ENCODE results near the gene PITPNM3. TPM values are rescaled to one million over a fixed set of nuclear protein-coding genes. Genes with fewer than 3 reads are reported as not detected.
"Not testable (repeated sequence)": the region's sequence is repeated elsewhere in the genome, so short reads cannot be mapped to it uniquely, and the experiment has no call there.

PITPNM3 gene
- total RNA-seq, 2 experiments from 2014 or later: 0.64 to 0.77 TPM

DNA sequence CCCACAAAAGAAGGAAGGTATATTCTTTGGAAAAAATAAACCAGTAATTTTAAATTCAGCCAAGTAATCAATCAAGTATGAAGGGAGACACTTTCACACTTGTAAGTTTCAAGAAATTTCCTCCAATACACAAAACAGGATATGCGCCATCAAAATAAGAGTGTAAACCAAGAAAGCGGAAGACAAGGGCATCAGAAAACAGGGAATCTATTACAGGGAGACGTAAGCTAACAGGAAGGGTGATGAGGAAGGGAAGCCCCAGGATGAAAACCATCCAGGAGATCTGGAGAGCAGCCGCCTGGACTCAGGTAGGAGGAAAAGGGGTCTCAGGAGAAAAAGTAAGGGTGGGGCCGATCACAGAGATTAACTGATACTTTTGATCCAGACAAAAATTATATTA, 31.8 kb upstream of the PITPNM3 start:
- peaks cover 56% of the 10 kb centered on the region for H3K36me3 Mint-ChIP-seq
- no peak overlapping the region for H3K4me3 Mint-ChIP-seq
- H3K27me3 Mint-ChIP-seq: no peaks in the 10 kb centered on the region
- peaks cover 12% of the 10 kb centered on the region for H3K4me1 Mint-ChIP-seq
- POLR2A ChIA-PET: no interaction called here
- no peak for DNase-seq
- H3K27ac Mint-ChIP-seq: no peak overlapping the region
- peaks cover 5% of the 10 kb centered on the region for H3K9me3 Mint-ChIP-seq
- no peak for ATAC-seq (ENCODE audit: low read depth)

- ATAC-seq (ENCODE audit: low read depth): no peak
- H3K4me1 Mint-ChIP-seq: peaks cover 8% of the 10 kb centered on the region
- no peak overlapping the region for H3K4me3 Mint-ChIP-seq
- peaks cover 58% of the 10 kb centered on the region for H3K36me3 Mint-ChIP-seq
- POLR2A ChIA-PET: no interaction called here
- H3K27ac Mint-ChIP-seq: no peak overlapping the region
- DNase-seq: no peak
- H3K9me3 Mint-ChIP-seq: peaks cover 5% of the 10 kb centered on the region
- H3K27me3 Mint-ChIP-seq: no peaks in the 10 kb centered on the region
These were observed 31.0 kb upstream of the PITPNM3 start for GRCh38 chr17:6587310-6587709.

GRCh38 chr17:6583411-6583810, 27.1 kb upstream of the PITPNM3 start:
- peaks cover 46% of the 10 kb centered on the region for H3K36me3 Mint-ChIP-seq
- H3K4me1 Mint-ChIP-seq: no peaks in the 10 kb centered on the region
- peaks cover 5% of the 10 kb centered on the region for H3K9me3 Mint-ChIP-seq
- no peak overlapping the region for H3K4me3 Mint-ChIP-seq
- POLR2A ChIA-PET: no interaction called here
- H3K27me3 Mint-ChIP-seq: no peaks in the 10 kb centered on the region
- ATAC-seq (ENCODE audit: low read depth) (no peak), DNase-seq (no peak)
- H3K27ac Mint-ChIP-seq: no peak overlapping the region

- ATAC-seq (ENCODE audit: low read depth) (no peak), DNase-seq (no peak)
- H3K4me1 Mint-ChIP-seq: peaks cover 3% of the 10 kb centered on the region
- H3K36me3 Mint-ChIP-seq: peaks cover 41% of the 10 kb centered on the region
- POLR2A ChIA-PET: no interaction called here
- H3K9me3 Mint-ChIP-seq: peaks cover 2% of the 10 kb centered on the region
- H3K27me3 Mint-ChIP-seq: no peaks in the 10 kb centered on the region
- no peak overlapping the region for H3K27ac Mint-ChIP-seq
- H3K4me3 Mint-ChIP-seq: no peak overlapping the region
These were observed 24.3 kb upstream of the PITPNM3 start for GRCh38 chr17:6580625-6581024.

- no peaks in the 10 kb centered on the region for H3K27me3 Mint-ChIP-seq
- DNase-seq (no peak), ATAC-seq (ENCODE audit: low read depth) (no peak)
- H3K36me3 Mint-ChIP-seq: peaks cover 23% of the 10 kb centered on the region
- H3K4me3 Mint-ChIP-seq: no peak overlapping the region
- POLR2A ChIA-PET: no interaction called here
- peaks cover 14% of the 10 kb centered on the region for H3K4me1 Mint-ChIP-seq
- H3K27ac Mint-ChIP-seq: no peak overlapping the region
- H3K9me3 Mint-ChIP-seq: peaks cover 1% of the 10 kb centered on the region
These were observed 22.1 kb upstream of the PITPNM3 start for GRCh38 chr17:6578491-6578890.

DNA sequence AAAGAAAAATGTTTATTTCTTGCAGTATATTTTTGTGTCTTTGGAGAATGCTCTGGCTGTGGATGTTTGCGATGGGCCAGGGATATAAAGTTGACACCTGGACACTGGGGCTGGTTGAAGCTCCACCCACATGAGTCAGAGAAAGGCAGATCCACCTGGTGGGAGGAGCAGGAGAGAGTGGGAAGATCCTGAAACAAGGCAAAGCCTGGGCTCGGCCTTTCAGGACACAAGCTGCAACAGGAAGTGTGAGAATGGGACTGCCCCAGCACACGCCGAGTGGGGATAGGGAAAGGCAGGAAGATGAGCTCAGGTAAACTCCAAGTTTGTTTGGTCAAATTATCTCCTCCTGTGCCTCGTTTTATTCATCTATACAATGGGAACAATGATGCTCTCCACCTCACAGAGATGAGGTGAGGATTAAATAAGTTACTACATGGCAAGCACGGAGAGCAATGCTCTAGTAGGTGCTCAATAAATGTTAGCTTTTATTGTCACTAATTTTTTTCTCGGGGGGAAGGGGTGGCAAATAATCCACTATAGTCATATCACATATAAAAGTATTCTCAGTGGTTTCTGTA, 21.4 kb upstream of the PITPNM3 start:
- Mint-ChIP-seq H3K27me3 (no peaks in the 10 kb centered on the region), H3K9me3 (no peaks in the 10 kb centered on the region), H3K36me3 (peaks cover 16% of the 10 kb centered on the region), H3K4me1 (peaks cover 14% of the 10 kb centered on the region), H3K27ac (peak overlapping the region; percentile 4), H3K4me3 (no peak overlapping the region)
- POLR2A ChIA-PET: no interaction called here
- DNase-seq: no peak
- ATAC-seq (ENCODE audit: low read depth): no peak

DNA sequence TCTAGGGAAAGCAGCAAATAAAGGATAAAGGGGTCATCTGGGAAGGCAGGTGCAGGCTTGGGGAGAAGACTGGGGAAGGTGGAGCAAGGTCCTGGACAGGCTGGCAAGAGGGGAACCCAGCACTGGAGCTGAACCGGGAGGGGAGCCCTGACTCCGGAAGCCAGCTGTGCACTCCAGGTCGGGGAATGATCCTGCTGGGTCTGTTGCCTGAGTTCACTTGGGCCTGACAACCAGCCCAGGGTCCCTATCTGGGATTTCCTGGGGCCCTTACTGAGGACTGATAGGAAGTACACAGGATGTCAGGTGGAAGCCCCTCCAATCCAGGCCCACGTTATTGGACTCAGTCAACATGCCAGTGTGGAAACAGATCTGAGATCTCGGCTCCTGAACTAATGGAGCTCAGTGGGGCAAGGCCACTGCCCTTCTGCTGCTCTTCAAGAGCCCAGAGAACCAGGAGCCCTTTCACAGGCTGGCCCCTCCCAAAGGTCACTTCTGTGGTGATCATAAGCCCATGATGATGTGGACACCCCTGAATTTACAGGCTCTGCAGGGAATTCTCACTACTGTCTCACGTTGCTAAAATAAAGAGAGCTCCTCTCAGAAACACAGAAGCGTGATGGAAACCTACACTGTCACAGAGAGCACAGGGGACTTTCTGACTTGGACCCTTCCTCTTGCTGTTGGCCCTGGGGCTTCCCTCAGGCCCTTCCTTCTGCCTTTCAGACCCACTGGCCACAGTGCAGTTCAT, 19.9 kb upstream of the PITPNM3 start:
- no peaks in the 10 kb centered on the region for H3K9me3 Mint-ChIP-seq
- H3K27ac Mint-ChIP-seq: no peak overlapping the region
- POLR2A ChIA-PET: no interaction called here
- no peak overlapping the region for H3K4me3 Mint-ChIP-seq
- no peak for ATAC-seq (ENCODE audit: low read depth)
- H3K4me1 Mint-ChIP-seq: peaks cover 14% of the 10 kb centered on the region
- H3K36me3 Mint-ChIP-seq: peaks cover 8% of the 10 kb centered on the region
- no peaks in the 10 kb centered on the region for H3K27me3 Mint-ChIP-seq
- DNase-seq: no peak

DNA sequence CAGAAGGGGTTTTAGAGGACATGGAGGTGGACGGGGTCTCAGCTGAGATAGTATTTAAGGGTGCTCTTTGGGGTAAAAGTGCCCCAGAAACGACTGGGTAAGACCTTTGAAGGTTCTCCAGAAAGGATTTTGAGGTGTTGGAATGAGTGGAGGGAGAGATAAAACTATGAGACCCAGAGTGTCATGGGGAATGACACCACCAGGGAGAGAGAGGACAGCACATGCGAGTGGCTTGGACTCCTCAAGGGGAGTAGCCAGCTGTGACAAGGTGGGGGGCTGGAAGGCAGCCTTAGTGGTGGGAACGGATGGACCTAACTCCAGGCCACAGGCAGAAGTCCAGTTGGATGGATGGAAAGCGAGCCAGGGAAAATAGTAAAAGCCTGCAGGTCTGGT, 19.2 kb upstream of the PITPNM3 start:
- ATAC-seq (ENCODE audit: low read depth) (no peak), DNase-seq (no peak)
- H3K9me3 Mint-ChIP-seq: no peaks in the 10 kb centered on the region
- peaks cover 14% of the 10 kb centered on the region for H3K4me1 Mint-ChIP-seq
- H3K36me3 Mint-ChIP-seq: peaks cover 8% of the 10 kb centered on the region
- H3K27ac Mint-ChIP-seq: peak overlapping the region; percentile 80
- H3K4me3 Mint-ChIP-seq: peak overlapping the region; percentile 70
- H3K27me3 Mint-ChIP-seq: no peaks in the 10 kb centered on the region
- POLR2A ChIA-PET: no interaction called here

DNA sequence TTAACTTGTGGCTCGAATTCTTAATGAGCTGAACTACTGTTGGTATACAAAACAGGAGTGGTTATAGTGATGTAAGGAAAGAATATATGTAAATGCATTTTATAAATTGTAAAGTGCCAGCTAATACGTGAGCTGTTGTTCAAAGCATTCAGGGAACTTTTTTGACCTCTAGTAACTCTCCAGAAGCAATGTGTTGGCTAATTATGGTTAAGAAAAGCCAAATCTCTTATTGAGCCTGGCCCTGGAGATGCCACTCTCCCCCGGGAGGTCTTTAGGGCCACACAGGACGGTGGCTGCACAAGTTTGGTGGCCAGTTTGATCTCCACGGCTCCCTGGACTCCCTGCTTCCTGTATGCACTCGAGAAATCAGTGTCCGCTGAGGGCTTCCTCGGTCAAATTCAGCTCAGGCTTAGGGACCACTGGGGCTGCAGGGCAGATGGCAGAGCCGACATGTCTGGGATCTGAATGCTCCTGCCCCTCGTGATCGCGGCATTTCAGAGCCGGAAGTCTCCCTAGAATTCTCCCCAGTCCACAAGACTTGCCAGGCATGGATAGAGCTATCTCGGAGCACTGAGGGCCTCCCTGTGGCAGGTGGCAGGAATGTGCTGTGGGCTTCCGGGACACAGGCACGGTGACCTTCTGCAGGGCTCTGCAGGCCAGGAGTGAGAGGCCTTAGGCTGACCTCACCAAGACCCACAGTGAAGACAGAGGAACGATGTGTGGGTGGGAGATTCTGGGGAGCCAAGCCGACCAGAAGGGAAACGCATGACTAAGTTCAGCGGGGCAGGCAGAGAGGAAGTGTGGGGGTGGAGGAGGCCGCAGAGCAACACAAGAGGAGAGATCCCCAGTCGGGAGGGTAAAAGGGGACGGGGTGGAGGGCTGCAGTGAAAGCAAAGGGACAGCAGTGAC, 18.6 kb upstream of the PITPNM3 start:
- Mint-ChIP-seq H3K4me1 (peaks cover 14% of the 10 kb centered on the region), H3K27me3 (no peaks in the 10 kb centered on the region), H3K36me3 (peaks cover 8% of the 10 kb centered on the region), H3K9me3 (no peaks in the 10 kb centered on the region), H3K27ac (peak overlapping the region; percentile 80), H3K4me3 (peak overlapping the region; percentile 70)
- ATAC-seq (ENCODE audit: low read depth) (peak; percentile 83), DNase-seq (no peak)
- POLR2A ChIA-PET: no interaction called here

GRCh38 chr17:6573982-6574686, 17.8 kb upstream of the PITPNM3 start:
- ATAC-seq (ENCODE audit: low read depth) (no peak), DNase-seq (no peak)
- Mint-ChIP-seq H3K27me3 (no peaks in the 10 kb centered on the region), H3K4me3 (no peak overlapping the region), H3K4me1 (peaks cover 14% of the 10 kb centered on the region), H3K36me3 (peaks cover 8% of the 10 kb centered on the region), H3K9me3 (no peaks in the 10 kb centered on the region), H3K27ac (no peak overlapping the region)
- POLR2A ChIA-PET: no interaction called here

- H3K36me3 Mint-ChIP-seq; H3K4me3 Mint-ChIP-seq; H3K27me3 Mint-ChIP-seq; H3K27ac Mint-ChIP-seq; POLR2A ChIA-PET; H3K9me3 Mint-ChIP-seq; ATAC-seq (ENCODE audit: low read depth); DNase-seq: not testable (repeated sequence)
- H3K4me1 Mint-ChIP-seq: peaks cover 14% of the 10 kb centered on the region
These were observed 17.1 kb upstream of the PITPNM3 start for GRCh38 chr17:6573495-6573894.

GRCh38 chr17:6572972-6573370, 16.6 kb upstream of the PITPNM3 start:
- H3K27ac Mint-ChIP-seq: no peak overlapping the region
- POLR2A ChIA-PET: no interaction called here
- H3K4me1 Mint-ChIP-seq: peaks cover 14% of the 10 kb centered on the region
- DNase-seq (no peak), ATAC-seq (ENCODE audit: low read depth) (no peak)
- peaks cover 8% of the 10 kb centered on the region for H3K36me3 Mint-ChIP-seq
- no peaks in the 10 kb centered on the region for H3K9me3 Mint-ChIP-seq
- H3K27me3 Mint-ChIP-seq: no peaks in the 10 kb centered on the region
- H3K4me3 Mint-ChIP-seq: no peak overlapping the region

DNA sequence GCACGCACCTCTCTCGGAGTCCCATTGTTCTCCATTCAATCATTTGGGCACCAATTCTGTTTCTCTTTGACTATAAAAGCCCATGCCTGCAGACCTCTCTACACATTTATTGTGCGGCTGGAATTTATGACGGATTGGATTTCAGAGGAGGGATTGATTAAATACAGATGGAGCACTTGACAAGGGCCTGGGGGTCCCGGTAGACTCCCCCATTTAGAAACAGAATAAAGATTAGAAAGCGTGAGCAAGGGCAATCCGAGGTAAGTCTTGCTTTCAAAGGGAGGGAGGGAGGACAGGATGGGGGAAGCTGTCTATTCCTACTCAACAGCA, 15.1 kb upstream of the PITPNM3 start:
- Mint-ChIP-seq H3K27me3 (no peaks in the 10 kb centered on the region), H3K4me3 (no peak overlapping the region), H3K36me3 (peaks cover 4% of the 10 kb centered on the region), H3K9me3 (no peaks in the 10 kb centered on the region), H3K27ac (no peak overlapping the region), H3K4me1 (peaks cover 14% of the 10 kb centered on the region)
- DNase-seq (no peak), ATAC-seq (ENCODE audit: low read depth) (no peak)
- POLR2A ChIA-PET: interaction anchor here (0.7 to 1.0 kb wide), 2 partner anchors 22 to 633 kb away, joined by 4 to 5 read pairs; no protein-coding TSS in a partner anchor
